DOHH2 (cell line): ENCODE results near the gene ZBTB7C.

Experiments used
- H3F3A ChIP-seq: fragments of 200-600 bp; sonication (generic), shearing (Covaris generic); 2 replicates; pipeline ENCODE4 v1.6.0; 2016; ENCODE audit warnings: antibody characterized with exemption, mild to moderate bottlenecking; ENCODE audit not compliant: control insufficient read depth, insufficient read depth
- H3K27ac ChIP-seq: fragments of 200-600 bp; sonication (generic); 2 replicates; pipeline ENCODE4 v1.5.1; 2014; ENCODE audit warnings: low read depth, mild to moderate bottlenecking, low read length, moderate library complexity
- H3K27me3 ChIP-seq: fragments of 200-600 bp; sonication (generic); 2 replicates; pipeline ENCODE4 v1.6.1; 2014; ENCODE audit warnings: mild to moderate bottlenecking, low read length, mixed read lengths; ENCODE audit not compliant: control insufficient read depth
- H3K36me3 ChIP-seq: fragments of 200-600 bp; sonication (generic); 2 replicates; pipeline ENCODE4 v1.6.1; 2014; ENCODE audit warnings: mild to moderate bottlenecking, low read length, moderate library complexity, mixed read lengths; ENCODE audit not compliant: control insufficient read depth
- H3K4me1 ChIP-seq: fragments of 200-600 bp; sonication (generic); 2 replicates; pipeline ENCODE4 v1.6.1; 2014; ENCODE audit warnings: mild to moderate bottlenecking, low read length, mixed read lengths; ENCODE audit not compliant: control insufficient read depth
- H3K4me2 ChIP-seq: fragments of 200-600 bp; sonication (generic); 2 replicates; pipeline ENCODE4 v1.6.0; 2014; ENCODE audit warnings: mild to moderate bottlenecking, low read length, moderate library complexity
- H3K4me3 ChIP-seq: fragments of 200-600 bp; sonication (generic); 2 replicates; pipeline ENCODE4 v1.5.1; 2014; ENCODE audit warnings: mild to moderate bottlenecking, low read length, mixed read lengths
- H3K79me2 ChIP-seq: fragments of 200-600 bp; sonication (generic); 2 replicates; pipeline ENCODE4 v1.6.1; 2014; ENCODE audit warnings: mild to moderate bottlenecking, low read length, mixed read lengths; ENCODE audit not compliant: control insufficient read depth
- H3K9me2 ChIP-seq: fragments of 200-600 bp; sonication (generic); replicated peaks from 2 replicates; pipeline ENCODE4 v1.6.1; 2014; ENCODE audit warnings: mild to moderate bottlenecking, low read length, mixed read lengths; ENCODE audit not compliant: control insufficient read depth
- H3K9me3 ChIP-seq: fragments of 200-600 bp; sonication (generic); 2 replicates; pipeline ENCODE4 v1.6.1; 2014; ENCODE audit warnings: antibody characterized with exemption, low read length, mixed read lengths; ENCODE audit not compliant: control insufficient read depth, insufficient read depth
- H4K20me1 ChIP-seq: fragments of 200-600 bp; sonication (generic); 2 replicates; pipeline ENCODE4 v1.6.0; 2014; ENCODE audit warnings: low read depth, mild to moderate bottlenecking, antibody characterized with exemption, low read length, moderate library complexity; ENCODE audit not compliant: control insufficient read depth, insufficient read depth
- CTCF ChIP-seq: fragments of 200-600 bp; sonication (generic); IDR thresholded peaks from one replicate; pipeline ENCODE4 v1.5.1; 2014; ENCODE audit warnings: antibody characterized with exemption, mild to moderate bottlenecking, low read depth, low read length; ENCODE audit not compliant: poor library complexity, severe bottlenecking
- EZH2phosphoT487 ChIP-seq: fragments of 200-600 bp; sonication (generic); IDR thresholded peaks from 2 replicates; pipeline ENCODE4 v1.6.1; 2017; ENCODE audit warnings: borderline replicate concordance, mild to moderate bottlenecking, antibody characterized with exemption, low read length, moderate library complexity, mixed read lengths

The ZBTB7C gene

GRCh38 chr18:48176909-48177308 lies 232.3 kb downstream of the ZBTB7C start:
- H3K27me3 ChIP-seq, result no peaks in the 10 kb centered on the region; the same call in 1 of the 2 replicates
- no peak overlapping the region for H3K4me3 ChIP-seq
- H3K4me1 ChIP-seq, result no peaks in the 10 kb centered on the region
- H3K4me2 ChIP-seq, result no peak overlapping the region
- TF ChIP-seq CTCF, result no peak
- TF ChIP-seq EZH2phosphoT487, result no peak
- H3K27ac ChIP-seq, result no peak overlapping the region
- no peaks in the 10 kb centered on the region for H3K9me2 ChIP-seq
- H3K9me3 ChIP-seq, result no peaks in the 10 kb centered on the region
- no peaks in the 10 kb centered on the region for H4K20me1 ChIP-seq
- no peaks in the 10 kb centered on the region for H3F3A ChIP-seq
- H3K36me3 ChIP-seq, result no peaks in the 10 kb centered on the region
- no peaks in the 10 kb centered on the region for H3K79me2 ChIP-seq

- no peaks in the 10 kb centered on the region for H3K4me1 ChIP-seq
- no peaks in the 10 kb centered on the region for H3K9me2 ChIP-seq
- no peak overlapping the region for H3K27ac ChIP-seq
- no peaks in the 10 kb centered on the region for H4K20me1 ChIP-seq
- no peaks in the 10 kb centered on the region for H3K9me3 ChIP-seq
- H3K4me3 ChIP-seq, result no peak overlapping the region
- TF ChIP-seq CTCF, result no peak
- no peak for TF ChIP-seq EZH2phosphoT487
- no peaks in the 10 kb centered on the region; the same call in 1 of the 2 replicates for H3K27me3 ChIP-seq
- H3K4me2 ChIP-seq, result no peak overlapping the region
- H3K79me2 ChIP-seq, result no peaks in the 10 kb centered on the region
- no peaks in the 10 kb centered on the region for H3K36me3 ChIP-seq
- no peaks in the 10 kb centered on the region for H3F3A ChIP-seq
Observed at GRCh38 chr18:48173557-48173956, 235.6 kb downstream of the ZBTB7C start.

- Histone ChIP-seq H3K27me3 (no peaks in the 10 kb centered on the region; the same call in 1 of the 2 replicates), H3K4me1 (no peaks in the 10 kb centered on the region), H3F3A (no peaks in the 10 kb centered on the region), H3K4me3 (no peak overlapping the region), H4K20me1 (no peaks in the 10 kb centered on the region), H3K9me2 (no peaks in the 10 kb centered on the region), H3K36me3 (no peaks in the 10 kb centered on the region), H3K9me3 (no peaks in the 10 kb centered on the region), H3K4me2 (no peak overlapping the region), H3K79me2 (no peaks in the 10 kb centered on the region), H3K27ac (no peak overlapping the region)
- TF ChIP-seq CTCF (no peak), EZH2phosphoT487 (no peak)
Observed at GRCh38 chr18:48172226-48173006, 236.8 kb downstream of the ZBTB7C start.
